Esophagus squamous epithelium (tissue), 4 donors: ENCODE results near the gene EFNB2.

Experiments
- POLR2A ChIP-seq, 4 donors: fragments of 450-650 bp; IDR thresholded peaks; one replicate each; pipeline ENCODE4 v1.6.1; 2017; ENCODE audit warnings: antibody characterized with exemption in 4 of 4, mild to moderate bottlenecking in 4 of 4, moderate library complexity in 3 of 4
- TF ChIP-seq, protein P1 (sequence below), 6 experiments: fragments of 450-650 bp in 4 of 6; fragments of 200-600 bp in 2 of 6; sonication (generic) in 2 of 6; IDR thresholded peaks; one replicate each; pipeline ENCODE4 v1.5.1; 2016 to 2019; ENCODE audit warnings: antibody characterized with exemption in 6 of 6, mild to moderate bottlenecking in 4 of 6, moderate library complexity in 4 of 6

DNA sequence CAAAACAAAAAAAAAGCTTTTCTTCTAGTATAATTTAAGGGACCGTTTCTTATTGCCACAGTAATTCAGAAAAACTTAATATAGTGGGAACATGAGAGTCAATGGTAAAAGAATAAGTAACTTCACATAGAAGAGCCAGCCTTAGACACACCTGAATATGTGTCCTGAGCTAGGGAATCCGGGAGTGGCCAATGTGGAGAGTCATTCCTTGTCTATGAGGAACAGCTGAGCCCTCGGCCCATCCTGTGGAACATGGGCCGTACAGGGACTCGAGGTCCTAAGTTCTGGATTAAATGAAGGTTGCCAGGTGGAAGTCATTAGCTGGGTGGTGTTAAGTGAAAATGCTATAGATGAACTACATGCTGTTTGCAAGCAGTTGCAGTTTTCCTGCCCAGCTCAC lies 32.2 kb downstream of the EFNB2 start:
- no peak for TF ChIP-seq POLR2A (IDR thresholded peaks at IDR 0.05)
- TF ChIP-seq, protein P1, sequence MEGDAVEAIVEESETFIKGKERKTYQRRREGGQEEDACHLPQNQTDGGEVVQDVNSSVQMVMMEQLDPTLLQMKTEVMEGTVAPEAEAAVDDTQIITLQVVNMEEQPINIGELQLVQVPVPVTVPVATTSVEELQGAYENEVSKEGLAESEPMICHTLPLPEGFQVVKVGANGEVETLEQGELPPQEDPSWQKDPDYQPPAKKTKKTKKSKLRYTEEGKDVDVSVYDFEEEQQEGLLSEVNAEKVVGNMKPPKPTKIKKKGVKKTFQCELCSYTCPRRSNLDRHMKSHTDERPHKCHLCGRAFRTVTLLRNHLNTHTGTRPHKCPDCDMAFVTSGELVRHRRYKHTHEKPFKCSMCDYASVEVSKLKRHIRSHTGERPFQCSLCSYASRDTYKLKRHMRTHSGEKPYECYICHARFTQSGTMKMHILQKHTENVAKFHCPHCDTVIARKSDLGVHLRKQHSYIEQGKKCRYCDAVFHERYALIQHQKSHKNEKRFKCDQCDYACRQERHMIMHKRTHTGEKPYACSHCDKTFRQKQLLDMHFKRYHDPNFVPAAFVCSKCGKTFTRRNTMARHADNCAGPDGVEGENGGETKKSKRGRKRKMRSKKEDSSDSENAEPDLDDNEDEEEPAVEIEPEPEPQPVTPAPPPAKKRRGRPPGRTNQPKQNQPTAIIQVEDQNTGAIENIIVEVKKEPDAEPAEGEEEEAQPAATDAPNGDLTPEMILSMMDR (IDR thresholded peaks at IDR 0.05): no peak
